Ammon's horn (tissue), 1 donor: ENCODE measurements around the gene RNASET2.
"Not testable (repeated sequence)": the region's sequence is repeated elsewhere in the genome, so short reads cannot be mapped to it uniquely, and the experiment has no call there.

ENCODE experiments used
- DNase-seq: peaks from one replicate; pipeline ENCODE4 v3.0.0-alpha.2; 2016; ENCODE audit warnings: low spot score

Gene RNASET2

DNA sequence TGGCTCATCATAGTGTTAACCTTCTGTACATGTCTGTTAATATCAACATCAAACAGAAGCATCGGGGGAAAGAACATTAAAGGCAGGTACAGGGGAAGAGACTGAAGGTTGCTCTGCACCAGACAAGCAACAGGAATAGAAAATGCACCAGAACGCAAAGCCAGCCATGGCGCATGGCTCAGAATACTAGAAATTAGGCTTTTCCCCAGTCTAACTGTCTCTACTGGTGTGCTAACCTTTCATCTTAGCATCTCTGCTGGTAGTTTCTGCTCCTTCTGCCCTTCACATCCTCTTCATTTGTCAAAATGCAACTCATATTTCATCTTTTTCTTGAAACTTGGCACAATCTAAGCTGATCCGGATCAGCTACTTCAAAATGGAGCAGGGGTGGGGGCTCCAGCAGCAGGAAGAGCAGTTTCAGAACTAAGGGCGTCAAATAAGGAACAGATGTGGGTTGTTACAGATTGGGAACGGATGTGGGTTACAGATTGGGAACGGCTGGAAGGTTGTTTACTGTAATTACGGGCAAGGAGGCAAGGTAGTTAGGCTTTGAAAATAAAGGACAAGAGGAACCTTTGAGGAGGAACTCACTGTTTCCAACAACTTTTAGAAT, 13.1 kb upstream of the RNASET2 start:
- no peak for DNase-seq

DNA sequence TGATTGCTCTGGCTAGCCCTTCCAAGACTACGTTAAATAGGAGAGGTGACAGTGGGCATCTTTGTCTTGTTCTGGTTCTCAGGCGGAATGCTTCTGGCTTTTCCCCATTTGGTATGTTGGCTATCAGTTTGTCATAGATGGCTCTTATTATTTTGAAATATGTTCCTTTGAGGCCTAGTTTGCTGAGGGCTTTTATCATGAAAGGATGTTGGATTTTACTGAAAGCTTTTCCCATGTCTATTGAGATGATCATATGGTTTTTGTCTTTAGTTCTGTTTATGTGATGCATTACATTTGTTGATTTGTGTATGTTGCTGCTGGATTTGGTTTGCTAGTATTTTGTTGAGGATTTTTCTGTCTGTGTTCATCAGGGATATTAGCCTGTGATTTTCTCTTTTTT, 9.9 kb upstream of the RNASET2 start:
- no peak for DNase-seq

DNA sequence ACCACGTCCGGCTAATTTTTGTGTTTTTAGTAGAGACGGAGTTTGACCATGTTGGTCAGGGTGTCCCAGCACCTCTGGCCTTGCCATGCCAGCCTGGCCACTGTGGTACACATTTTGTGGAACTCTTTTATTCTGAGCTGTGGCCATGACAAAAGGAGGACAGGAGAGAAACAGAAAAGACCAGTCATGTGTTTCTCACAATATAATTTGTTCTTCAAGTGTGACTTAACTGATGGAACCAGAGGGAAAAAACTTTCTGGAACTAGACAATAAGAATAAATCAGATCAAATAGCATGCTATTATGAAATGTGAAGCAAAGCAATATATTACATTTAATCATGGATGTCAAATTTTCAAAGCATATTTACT, 4.2 kb upstream of the RNASET2 start:
- DNase-seq = no peak

- no peak for DNase-seq
Observed at GRCh38 chr6:166959911-166960608, 3.7 kb upstream of the RNASET2 start.

- DNase-seq = peak; percentile 46
Observed at GRCh38 chr6:166958926-166959861, 2.8 kb upstream of the RNASET2 start.

DNA sequence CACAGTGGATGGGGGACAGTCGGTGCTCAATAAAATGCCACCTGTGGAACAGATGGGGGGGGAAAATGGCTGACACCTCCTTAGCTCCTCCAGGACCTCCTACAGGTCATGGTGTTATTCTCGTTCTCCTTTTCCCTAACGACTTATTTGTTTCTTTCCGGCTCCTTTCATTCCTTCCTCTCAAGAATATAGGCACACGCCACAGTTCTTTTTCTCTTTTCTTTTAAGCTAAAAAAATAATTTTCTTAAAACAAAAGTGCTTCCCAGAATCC, 1.4 kb upstream of the RNASET2 start:
- no peak for DNase-seq

- DNase-seq = peak; percentile 55
Observed at GRCh38 chr6:166957087-166957804, 896 bp upstream of the RNASET2 start.

DNA sequence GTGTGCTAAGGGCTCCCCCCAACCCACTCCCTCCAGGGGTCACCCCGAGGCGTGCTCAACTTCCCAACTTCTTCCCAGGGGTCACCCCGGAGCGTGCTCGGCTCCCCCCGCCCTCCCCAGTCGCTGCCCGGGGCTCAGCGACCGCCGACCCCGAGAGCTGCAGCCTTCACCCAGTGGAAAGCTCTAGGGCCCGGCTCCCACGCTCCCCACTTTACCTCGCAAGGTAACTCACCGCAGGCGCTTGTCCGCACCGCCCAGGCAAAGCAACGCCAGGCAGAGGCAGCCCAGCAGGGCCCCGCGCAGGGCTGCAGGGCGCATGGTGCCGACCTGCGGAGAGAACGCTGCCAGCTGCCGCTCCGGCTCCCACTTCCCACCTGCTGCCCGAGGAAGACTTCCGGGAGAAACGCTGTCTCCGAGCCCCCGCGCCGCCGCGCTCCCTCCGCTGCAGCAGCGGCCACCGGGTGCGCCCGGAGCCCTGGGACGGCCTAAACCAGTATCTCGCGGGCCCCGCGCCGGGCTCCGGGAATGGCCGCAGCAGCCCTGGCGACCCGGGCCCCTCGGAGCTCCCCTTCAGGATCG, 396 bp downstream of the RNASET2 start:
- DNase-seq = peak; percentile 17

GRCh38 chr6:166955121-166955864, 1.1 kb downstream of the RNASET2 start:
- DNase-seq = peak; percentile 18

GRCh38 chr6:166954118-166954713, 2.1 kb downstream of the RNASET2 start:
- DNase-seq = no peak

DNA sequence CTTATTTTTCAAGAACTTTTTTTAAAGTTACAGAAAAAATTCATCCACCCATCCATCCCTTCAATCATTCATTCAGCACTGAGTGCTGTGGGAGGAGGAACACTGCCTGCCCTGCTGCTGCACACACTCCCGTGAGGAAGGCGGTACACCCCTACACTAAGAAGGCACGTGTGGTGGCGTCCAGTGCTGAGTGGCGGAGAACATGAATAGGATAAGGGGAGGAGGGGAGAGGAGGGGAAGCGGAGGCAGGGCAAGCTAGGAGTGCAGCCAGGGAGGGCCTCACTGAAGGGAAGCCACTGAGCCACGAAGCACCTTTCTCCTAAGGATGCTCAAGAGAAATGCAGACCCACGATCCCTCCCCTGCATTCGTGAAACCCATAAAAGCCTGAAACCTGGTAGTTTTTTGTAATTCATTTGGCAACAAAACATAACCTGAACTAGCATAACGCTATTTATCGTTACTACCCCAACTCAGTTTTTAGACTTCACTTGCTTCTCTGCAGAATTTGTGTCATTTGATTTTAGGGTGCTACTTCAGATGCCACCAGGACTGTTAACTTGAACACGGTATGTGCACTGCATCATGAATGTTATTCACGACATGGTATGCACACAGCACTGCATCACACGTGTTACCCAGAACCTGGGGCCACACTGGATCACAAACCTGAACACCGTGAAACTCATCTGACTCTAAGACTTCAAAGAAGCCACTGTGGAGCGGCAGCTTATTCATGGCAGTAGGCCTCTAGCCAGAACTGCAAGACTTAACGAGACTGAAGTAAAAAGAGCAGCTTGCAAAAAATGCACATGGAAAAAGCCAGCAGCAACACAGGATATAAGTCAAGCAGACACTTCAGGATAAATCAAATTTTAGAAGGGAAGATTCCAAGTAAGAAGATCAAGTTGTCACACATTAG, 3.5 kb downstream of the RNASET2 start:
- peak; percentile 20 for DNase-seq

DNA sequence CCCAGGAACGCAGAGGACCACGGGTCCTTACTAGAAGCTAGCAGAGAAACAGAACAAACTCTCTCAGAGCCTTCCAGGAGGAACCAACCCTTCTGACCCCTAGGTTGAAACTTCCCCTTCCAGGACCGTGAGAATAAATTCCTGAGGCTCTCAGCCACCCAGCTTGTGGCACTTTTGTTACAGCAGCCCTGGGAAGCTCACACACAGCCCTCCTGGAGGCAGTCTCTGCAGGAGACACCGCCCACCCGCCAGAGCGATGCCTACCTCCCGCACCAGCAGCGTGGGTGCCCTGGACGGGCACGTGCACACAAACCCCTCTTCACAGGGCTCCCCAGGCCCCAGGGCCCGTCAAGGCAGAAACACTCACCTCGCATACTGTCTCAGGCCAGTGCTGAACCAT, 4.2 kb downstream of the RNASET2 start:
- no peak for DNase-seq

GRCh38 chr6:166951670-166952060, 4.7 kb downstream of the RNASET2 start:
- DNase-seq = no peak

GRCh38 chr6:166950892-166951669, 5.3 kb downstream of the RNASET2 start:
- peak; percentile 74 for DNase-seq

DNA sequence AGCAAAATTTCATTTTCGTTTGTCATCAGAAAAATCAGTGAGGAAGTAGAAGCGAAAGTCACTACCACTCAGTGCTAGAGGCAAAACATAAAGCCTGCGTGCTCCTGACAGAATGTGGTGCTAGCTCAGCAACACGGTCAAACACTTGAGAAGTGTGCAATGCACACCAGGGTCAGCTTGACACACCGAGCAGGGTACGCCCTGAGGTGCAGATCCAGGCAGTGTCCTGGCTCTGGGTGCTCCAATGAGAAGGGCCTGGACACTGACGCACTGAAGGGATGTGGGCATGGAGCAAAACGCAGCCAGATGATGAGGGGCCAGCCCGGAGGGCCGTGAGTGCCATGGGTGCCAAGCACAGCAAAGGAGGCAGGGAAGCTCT, 5.9 kb downstream of the RNASET2 start:
- DNase-seq = no peak

DNA sequence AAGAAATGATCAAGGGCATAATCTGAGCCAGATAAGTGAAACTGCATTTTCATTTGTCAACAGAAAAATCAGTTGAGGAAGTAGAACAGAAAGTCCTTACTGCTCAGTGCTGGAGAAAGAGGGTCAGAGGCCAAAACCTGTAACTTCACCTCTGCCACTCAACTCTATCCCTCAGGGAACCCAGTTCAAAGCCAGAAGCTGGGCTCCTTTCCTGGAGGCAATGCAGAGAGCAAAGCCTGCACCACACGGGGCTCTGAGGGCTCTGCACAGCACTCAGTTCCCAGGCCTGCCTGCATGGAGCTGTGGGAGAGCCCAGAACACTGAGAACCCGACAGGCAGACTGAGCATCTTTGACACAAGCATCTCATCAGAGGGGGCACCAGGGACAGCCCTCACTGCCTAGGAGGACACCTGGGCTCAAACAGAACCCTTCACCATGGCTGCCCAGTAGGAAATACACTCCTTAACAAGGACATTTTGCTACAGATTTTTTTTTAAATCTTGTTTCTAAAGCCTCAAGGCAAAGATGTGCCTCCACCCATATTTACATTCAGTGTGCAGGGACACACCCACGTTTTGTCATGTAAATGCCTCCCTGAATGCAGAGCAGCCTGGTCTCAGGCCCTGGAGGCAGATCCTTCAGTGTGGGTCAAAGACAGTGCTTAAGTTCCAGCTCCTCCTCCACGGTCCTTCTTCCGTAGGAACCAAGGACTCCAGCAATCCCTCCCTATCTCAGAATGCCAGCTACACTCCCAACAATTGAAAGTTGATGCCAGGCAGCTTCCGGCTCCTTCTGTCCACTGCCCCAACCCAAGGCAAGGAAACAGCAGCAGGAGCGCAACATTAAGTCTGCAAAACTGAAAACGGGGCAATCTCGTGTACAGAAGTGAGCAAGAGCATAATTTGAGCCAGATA, 6.6 kb downstream of the RNASET2 start:
- no peak for DNase-seq

DNA sequence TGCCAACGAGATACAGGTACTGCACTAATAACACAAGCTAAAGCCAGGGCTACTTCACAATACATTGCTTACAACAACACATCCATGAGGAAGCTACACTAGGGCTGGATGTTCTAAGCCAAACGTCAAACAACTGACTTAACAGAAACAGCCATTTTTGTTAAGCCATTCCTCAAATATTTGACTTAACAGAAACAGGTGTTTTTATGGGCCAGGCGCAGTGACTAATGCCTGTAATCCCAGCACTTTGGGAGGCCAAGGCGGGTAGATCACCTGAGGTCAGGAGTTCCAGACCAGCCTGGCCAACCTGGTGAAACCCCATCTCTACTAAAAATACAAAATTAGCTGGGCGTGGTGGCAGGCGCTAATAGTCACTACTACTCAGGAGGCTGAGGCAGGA, 7.6 kb downstream of the RNASET2 start:
- DNase-seq = not testable (repeated sequence)

GRCh38 chr6:166947251-166947650, 9.1 kb downstream of the RNASET2 start:
- DNase-seq = no peak
